IMR-90 (cell line): ENCODE results near the gene INO80E. TPM values are rescaled to one million over a fixed set of nuclear protein-coding genes. Genes with fewer than 3 reads are reported as not detected.

Experiments used
- ATAC-seq: fragments of 200-7000 bp; cut with Tn5 transposase; 2 replicates; pipeline ENCODE4 v1.9.1; 2020; ENCODE audit warnings: low read depth, mild to moderate bottlenecking, moderate library complexity
- BruUV-seq: library from RNA; stranded (reverse); fragments of 400-500 nt; replicated peaks from 2 replicates; lab custom pipeline; 2021; lab: Mats Ljungman, UMichigan
- CTCF ChIA-PET: fragments of 300-600 bp; formaldehyde crosslinking; extraction: SDS; loops from one replicate; lab custom pipeline; 2021; ENCODE audit warnings: antibody characterized with exemption; lab: Yijun Ruan, JAX
- POLR2A ChIA-PET: fragments of 300-600 bp; sonication (Branson Sonifier 250); formaldehyde crosslinking; loops from one replicate; lab custom pipeline; 2022; ENCODE audit warnings: antibody characterized with exemption; ENCODE audit not compliant: unreplicated experiment; lab: Charles Lee
- DNase-seq: peaks from one replicate; pipeline ENCODE4 v3.0.0; 2013
- H2AFZ ChIP-seq: replicated peaks from 2 replicates; pipeline ENCODE3; 2013; ENCODE audit warnings: low read length, mild to moderate bottlenecking; ENCODE audit not compliant: poor library complexity
- H2AK5ac ChIP-seq: 2 replicates; pipeline ENCODE4 v1.6.1; 2013; ENCODE audit warnings: low read depth, low read length, inconsistent platforms
- H2AK9ac ChIP-seq: replicated peaks from 2 replicates; pipeline ENCODE3; 2013; ENCODE audit warnings: mild to moderate bottlenecking, low read depth, low read length, moderate library complexity; ENCODE audit not compliant: poor library complexity
- H2BK120ac ChIP-seq: 2 replicates; pipeline ENCODE4 v1.6.1; 2013; ENCODE audit warnings: low read depth, low read length, inconsistent platforms
- H2BK15ac ChIP-seq: 3 replicates; pipeline ENCODE4 v1.6.1; 2013; ENCODE audit warnings: low read depth, low read length, inconsistent platforms
- H2BK20ac ChIP-seq: 2 replicates; pipeline ENCODE4 v1.6.1; 2013; ENCODE audit warnings: low read depth, mild to moderate bottlenecking, inconsistent platforms, low read length, moderate library complexity
- H2BK5ac ChIP-seq: 2 replicates; pipeline ENCODE4 v1.6.1; 2013; ENCODE audit warnings: mild to moderate bottlenecking, low read depth, low read length, inconsistent platforms; ENCODE audit not compliant: poor library complexity, severe bottlenecking
- H3K14ac ChIP-seq: replicated peaks from 2 replicates; pipeline ENCODE4 v1.6.1; 2013; ENCODE audit warnings: low read depth, low read length, inconsistent platforms
- H3K18ac ChIP-seq: 2 replicates; pipeline ENCODE4 v1.6.1; 2013; ENCODE audit warnings: low read depth, low read length, control low read depth
- H3K23ac ChIP-seq: 2 replicates; pipeline ENCODE4 v1.6.1; 2013; ENCODE audit warnings: low read depth, low read length, inconsistent platforms
- H3K27ac ChIP-seq: 2 replicates; pipeline ENCODE4 v1.5.1; 2013; ENCODE audit warnings: mild to moderate bottlenecking, control low read depth, low read length; ENCODE audit not compliant: insufficient read depth
- H3K27me3 ChIP-seq: 2 replicates; pipeline ENCODE4 v1.6.1; 2013; ENCODE audit warnings: low read length; ENCODE audit not compliant: control insufficient read depth, insufficient read depth
- H3K36me3 ChIP-seq: 2 replicates; pipeline ENCODE4 v1.6.1; 2013; ENCODE audit warnings: low read length, mixed read lengths; ENCODE audit not compliant: control insufficient read depth, insufficient read depth
- H3K4ac ChIP-seq: 2 replicates; pipeline ENCODE4 v1.6.1; 2013; ENCODE audit warnings: low read depth, low read length, inconsistent platforms
- H3K4me1 ChIP-seq: 2 replicates; pipeline ENCODE4 v1.6.1; 2013; ENCODE audit warnings: low read length, mixed read lengths; ENCODE audit not compliant: control insufficient read depth, insufficient read depth
- H3K4me2 ChIP-seq: 2 replicates; pipeline ENCODE4 v1.6.1; 2013; ENCODE audit warnings: low read depth, mild to moderate bottlenecking, control low read depth, low read length, moderate library complexity
- H3K4me3 ChIP-seq: 2 replicates; pipeline ENCODE4 v1.5.1; 2013; ENCODE audit warnings: low read depth, mild to moderate bottlenecking, control low read depth, low read length, moderate library complexity; ENCODE audit not compliant: insufficient read depth
- H3K56ac ChIP-seq: 2 replicates; pipeline ENCODE4 v1.6.1; 2013; ENCODE audit warnings: low read length, inconsistent platforms; ENCODE audit not compliant: insufficient read depth; ENCODE audit errors: extremely low read depth
- H3K79me1 ChIP-seq, 2 experiments: 2 replicates each; pipeline ENCODE4 v1.6.1; 2013; ENCODE audit warnings: low read length in 2 of 2, inconsistent platforms in 1 of 2, low read depth in 1 of 2
- H3K9ac ChIP-seq: 2 replicates; pipeline ENCODE4 v1.6.1; 2013; ENCODE audit warnings: low read depth, low read length, control low read depth
- H3K9me1 ChIP-seq: 2 replicates; pipeline ENCODE4 v1.6.1; 2013; ENCODE audit warnings: low read length, inconsistent platforms; ENCODE audit not compliant: insufficient read depth
- H3K9me3 ChIP-seq: 2 replicates; pipeline ENCODE4 v1.6.1; 2013; ENCODE audit warnings: low read length; ENCODE audit not compliant: control insufficient read depth, insufficient read depth
- H4K20me1 ChIP-seq: 2 replicates; pipeline ENCODE4 v1.6.1; 2013; ENCODE audit warnings: low read length, inconsistent platforms; ENCODE audit not compliant: insufficient read depth
- H4K5ac ChIP-seq: 2 replicates; pipeline ENCODE4 v1.6.1; 2013; ENCODE audit warnings: mild to moderate bottlenecking, low read depth, low read length, control low read depth
- H4K8ac ChIP-seq, 2 experiments: 2 replicates each; pipeline ENCODE4 v1.6.1; 2013; ENCODE audit warnings: low read depth in 2 of 2, low read length in 2 of 2, control low read depth in 1 of 2, inconsistent platforms in 1 of 2
- H4K91ac ChIP-seq: 2 replicates; pipeline ENCODE4 v1.6.1; 2013; ENCODE audit warnings: low read depth, low read length, inconsistent platforms; ENCODE audit not compliant: insufficient read depth
- MAFK ChIP-seq: IDR thresholded peaks from 2 replicates; pipeline ENCODE4 v1.6.1; 2012; ENCODE audit warnings: low read depth, low read length, improper control_type of control experiment
- RCOR1 ChIP-seq: IDR thresholded peaks from 2 replicates; pipeline ENCODE4 v1.6.1; 2012; ENCODE audit warnings: mild to moderate bottlenecking, low read length, improper control_type of control experiment; ENCODE audit not compliant: insufficient replicate concordance
- WGBS, 2 experiments: methylation state at CpG; one replicate each; pipeline versions ENCODE4 v1.1.5 to v1.1.7; 2013; ENCODE audit warnings: missing lambda C conversion rate in 2 of 2; ENCODE audit not compliant: insufficient read length in 1 of 2; ENCODE audit errors: extremely low coverage in 2 of 2; 5-methylcytosine and 5-hydroxymethylcytosine counted together
- dilution Hi-C: fragments of 300-500 bp; cut with HindIII; formaldehyde crosslinking; loops from one replicate; pipeline ENCODE4 v1.14.3; 2018; ENCODE audit warnings: low sequenced_read_pairs; ENCODE audit not compliant: unreplicated experiment
- in situ Hi-C: fragments of 300-500 bp; cut with MboI; formaldehyde crosslinking; loops from 3 replicates; pipeline ENCODE4 v1.14.3; 2019; ENCODE audit warnings: low sequenced_read_pairs, inconsistent platforms, mixed read lengths
- intact Hi-C: fragments of 100-400 bp; cut with micrococcal nuclease; formaldehyde crosslinking; loops from 2 replicates; pipeline ENCODE4 v1.10.0; 2022
- polyA plus RNA-seq, 3 experiments: library from polyadenylated mRNA; depleted of rRNA; stranded (reverse); fragments of >200 nt; gene quantifications; 2 replicates each; pipeline ENCODE4 v1.2.3, GENCODE V29; 2012; ENCODE audit warnings: low replicate concordance in 1 of 3
- total RNA-seq: library from RNA; depleted of rRNA; stranded (reverse); fragments of >200 nt; gene quantifications from 2 replicates; pipeline ENCODE4 v1.2.3, GENCODE V29; 2012
- TF ChIP-seq, protein P1 (sequence below): conservative IDR thresholded peaks from 2 replicates; pipeline ENCODE4 v1.5.1; 2012; ENCODE audit warnings: mild to moderate bottlenecking, low read depth, low read length, improper control_type of control experiment

The INO80E gene
- total and polyA plus RNA-seq, 2 of the 4 experiments (the other 2 are of a cell fraction): 40.9 to 42.1 TPM

- Histone ChIP-seq H4K5ac (no peak overlapping the region), H3K79me1 (no peaks in the 10 kb centered on the region), H3K9ac (no peak overlapping the region), H2AK5ac (no peak overlapping the region), H3K4me2 (no peak overlapping the region), H3K4ac (no peak overlapping the region), H3K23ac (no peak overlapping the region), H3K18ac (no peak overlapping the region), H3K4me3 (no peak overlapping the region), H3K27ac (no peak overlapping the region), H3K4me1 (no peaks in the 10 kb centered on the region), H2AFZ (no peak overlapping the region), H3K14ac (no peak overlapping the region), H4K91ac (no peak overlapping the region), H3K27me3 (peaks cover 70% of the 10 kb centered on the region), H3K9me1 (no peaks in the 10 kb centered on the region), H2BK15ac (no peak overlapping the region), H2BK20ac (no peak overlapping the region), H3K56ac (no peak overlapping the region), H2AK9ac (peak overlapping the region; percentile 42), H2BK120ac (no peak overlapping the region), H2BK5ac (no peak overlapping the region), H4K8ac (no peak overlapping the region), H3K36me3 (no peaks in the 10 kb centered on the region), H3K9me3 (no peaks in the 10 kb centered on the region), H4K20me1 (peaks cover 9% of the 10 kb centered on the region; the same call in 1 of the 2 replicates)
- in situ Hi-C loops (loop anchor here (10.0 kb wide), 1 partner anchor 334 kb away; no protein-coding TSS in a partner anchor), intact Hi-C loops (no loop called here), dilution Hi-C loops (no loop called here)
- 5% methylated on average over 8 of the region's 18 CpGs; no CpG with 5 or more reads in 1 of the 2 experiments for WGBS, 2 experiments
- CTCF ChIA-PET: no interaction called here
- peak; percentile 60 for ATAC-seq
- POLR2A ChIA-PET: no interaction called here
- TF ChIP-seq, protein P1, sequence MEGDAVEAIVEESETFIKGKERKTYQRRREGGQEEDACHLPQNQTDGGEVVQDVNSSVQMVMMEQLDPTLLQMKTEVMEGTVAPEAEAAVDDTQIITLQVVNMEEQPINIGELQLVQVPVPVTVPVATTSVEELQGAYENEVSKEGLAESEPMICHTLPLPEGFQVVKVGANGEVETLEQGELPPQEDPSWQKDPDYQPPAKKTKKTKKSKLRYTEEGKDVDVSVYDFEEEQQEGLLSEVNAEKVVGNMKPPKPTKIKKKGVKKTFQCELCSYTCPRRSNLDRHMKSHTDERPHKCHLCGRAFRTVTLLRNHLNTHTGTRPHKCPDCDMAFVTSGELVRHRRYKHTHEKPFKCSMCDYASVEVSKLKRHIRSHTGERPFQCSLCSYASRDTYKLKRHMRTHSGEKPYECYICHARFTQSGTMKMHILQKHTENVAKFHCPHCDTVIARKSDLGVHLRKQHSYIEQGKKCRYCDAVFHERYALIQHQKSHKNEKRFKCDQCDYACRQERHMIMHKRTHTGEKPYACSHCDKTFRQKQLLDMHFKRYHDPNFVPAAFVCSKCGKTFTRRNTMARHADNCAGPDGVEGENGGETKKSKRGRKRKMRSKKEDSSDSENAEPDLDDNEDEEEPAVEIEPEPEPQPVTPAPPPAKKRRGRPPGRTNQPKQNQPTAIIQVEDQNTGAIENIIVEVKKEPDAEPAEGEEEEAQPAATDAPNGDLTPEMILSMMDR: no peak
- TF ChIP-seq MAFK (no peak), RCOR1 (no peak)
- no peak for DNase-seq
- BruUV-seq: no TSS peak
Measured at GRCh38 chr16:30028438-30029076, 32.5 kb downstream of the INO80E start.
